K562 (cell line): ENCODE results near the gene PIGT. TPM values are rescaled to one million over a fixed set of nuclear protein-coding genes. Genes with fewer than 3 reads are reported as not detected.

Experiments used
- CHCHD3 ChIP-seq: fragments of 250-450 bp; sonication (Bioruptor Pico); IDR thresholded peaks from 2 replicates; pipeline ENCODE4 v2.1.2; 2022; ENCODE audit warnings: mild to moderate bottlenecking
- CREB3 ChIP-seq: fragments of 450-650 bp; conservative IDR thresholded peaks from 2 replicates; pipeline ENCODE4 v1.6.1; 2016; ENCODE audit warnings: missing genetic modification characterization, low read depth, mild to moderate bottlenecking, missing compliant biosample characterization, moderate library complexity
- CTCFL ChIP-seq: IDR thresholded peaks from 2 replicates; pipeline ENCODE4 v1.6.1; 2011; ENCODE audit warnings: borderline replicate concordance, low read depth, mild to moderate bottlenecking, moderate library complexity, low read length; ENCODE audit not compliant: insufficient read depth, poor library complexity, severe bottlenecking
- E4F1 ChIP-seq: fragments of 250-450 bp; sonication (Bioruptor Pico); IDR thresholded peaks from 2 replicates; pipeline ENCODE4 v1.5.0; 2021; ENCODE audit warnings: mild to moderate bottlenecking, borderline replicate concordance
- ELK3 ChIP-seq: fragments of 450-650 bp; formaldehyde crosslinking; IDR thresholded peaks from 2 replicates; pipeline ENCODE4 v1.4.0; 2020; ENCODE audit warnings: mild to moderate bottlenecking
- FOXJ3 ChIP-seq: sonication (generic); formaldehyde crosslinking; IDR thresholded peaks from 2 replicates; pipeline ENCODE4 v1.4.0; 2020; ENCODE audit warnings: mild to moderate bottlenecking, missing genetic modification reagents
- FOXP4 ChIP-seq: sonication (generic); formaldehyde crosslinking; IDR thresholded peaks from 2 replicates; pipeline ENCODE4 v1.8.0; 2022; ENCODE audit warnings: mild to moderate bottlenecking, missing genetic modification reagents, borderline replicate concordance
- MCM7 ChIP-seq, 2 experiments: fragments of 450-650 bp; IDR thresholded peaks; 2 replicates each; pipeline ENCODE4 v1.6.1; 2016 to 2018
- NCOA2 ChIP-seq, 2 experiments: fragments of 450-650 bp; IDR thresholded peaks; 2 replicates each; pipeline ENCODE4 v1.6.1; 2018; ENCODE audit warnings: mild to moderate bottlenecking in 2 of 2, moderate library complexity in 1 of 2; ENCODE audit not compliant: partially characterized antibody in 2 of 2
- PHF20 ChIP-seq: fragments of 450-650 bp; IDR thresholded peaks from 2 replicates; pipeline ENCODE4 v1.6.1; 2018; ENCODE audit not compliant: partially characterized antibody
- PHF21A ChIP-seq: fragments of 450-650 bp; IDR thresholded peaks from 2 replicates; pipeline ENCODE4 v1.6.1; 2017; ENCODE audit warnings: low read depth, borderline replicate concordance
- RUNX1 ChIP-seq: sonication (generic); IDR thresholded peaks from 2 replicates; pipeline ENCODE4 v1.6.1; 2016; ENCODE audit warnings: antibody characterized with exemption, low read depth
- SIN3A ChIP-seq, 2 experiments: fragments of 150-350 bp in 1 of 2; IDR thresholded peaks; 2 replicates each; pipeline ENCODE4 v1.6.1; 2011 to 2016; ENCODE audit warnings: borderline replicate concordance in 2 of 2, low read depth in 2 of 2, low read length in 2 of 2, mild to moderate bottlenecking in 2 of 2, moderate library complexity in 2 of 2; ENCODE audit not compliant: control insufficient read depth in 1 of 2
- THRB ChIP-seq: fragments of 450-650 bp; formaldehyde crosslinking; conservative IDR thresholded peaks from 2 replicates; pipeline ENCODE4 v1.4.0; 2022; ENCODE audit warnings: mild to moderate bottlenecking, missing genetic modification characterization
- TRIM24 ChIP-seq, 2 experiments: fragments of 450-650 bp; IDR thresholded peaks; 2 replicates each; pipeline ENCODE4 v1.6.1; 2016
- ZBED1 ChIP-seq: IDR thresholded peaks from 2 replicates; pipeline ENCODE4 v1.6.1; 2014
- polyA plus RNA-seq, 8 experiments: library from polyadenylated mRNA; depleted of rRNA in 4 of 8; stranded (reverse) in 5 of 8; unstranded in 3 of 8; fragments of >200 nt; fragmentation: Nextera tagmentation in 2 of 8; fragmentation: Illumina TruSeq in 1 of 8; extraction: Ambion mirVana in 2 of 8; extraction: Trizol in 1 of 8; gene quantifications; 2 replicates each; pipeline versions ENCODE4 v1.2.1 to v1.2.3, GENCODE V29; 2011 to 2014; ENCODE audit warnings: inconsistent platforms in 1 of 8, missing spikeins in 1 of 8
- total RNA-seq, 7 experiments: library from RNA; depleted of rRNA in 6 of 7; stranded (reverse); fragments of >200 nt in 6 of 7; fragmentation: Illumina TruSeq in 2 of 7; extraction: Trizol in 2 of 7; gene quantifications; 2 replicates each; pipeline versions ENCODE4 v1.2.1 to v1.2.3, GENCODE V29; 2011 to 2021; ENCODE audit warnings: low replicate concordance in 1 of 7

PIGT gene
- total and polyA plus RNA-seq, 9 of the 15 experiments (the other 6 are each of a cell fraction or from before 2014, with no cell fraction given): 14.6 to 108 (median 46.9) TPM

GRCh38 chr20:45415822-45416637, at the start of gene PIGT (continued):
- TF ChIP-seq ELK3 (CRISPR knock-in tag) (no peak), CTCFL (no peak), SIN3A (IDR thresholded peaks at IDR 0.05; ENCODE audit: borderline replicate concordance in 2 of 2, control insufficient read depth in 1 of 2, low read depth in 2 of 2, low read length in 2 of 2) (peak in 1 of 2 experiments; percentile 89; a peak in 2 of 4 replicates), PHF21A (no peak), NCOA2 (IDR thresholded peaks at IDR 0.05; ENCODE audit: partially characterized antibody in 2 of 2) (no peak), E4F1 (CRISPR knock-in tag) (no peak), RUNX1 (no peak), PHF20 (peak; percentile 98), FOXJ3 (CRISPR knock-in tag) (no peak), THRB (CRISPR knock-in tag) (no peak), CREB3 (tag) (no peak), FOXP4 (CRISPR knock-in tag) (no peak), ZBED1 (no peak), MCM7 (IDR thresholded peaks at IDR 0.05) (no peak), CHCHD3 (no peak), TRIM24 (IDR thresholded peaks at IDR 0.05) (no peak)
